LNCaP clone FGC (cell line): ENCODE results near the gene MPPED2.
"Not testable (repeated sequence)": the region's sequence is repeated elsewhere in the genome, so short reads cannot be mapped to it uniquely, and the experiment has no call there.

Source experiments
- DNase-seq: peaks from one replicate; pipeline ENCODE4 v3.0.0-alpha.2; 2011; ENCODE audit warnings: low read depth
- H3K4me3 ChIP-seq: 2 replicates; pipeline ENCODE4 v1.5.1; 2011; ENCODE audit warnings: mild to moderate bottlenecking, low read depth, low read length, control low read depth
- TF ChIP-seq, protein P1 (sequence below): IDR thresholded peaks from 2 replicates; pipeline ENCODE4 v1.5.1; 2012; ENCODE audit warnings: mild to moderate bottlenecking; ENCODE audit not compliant: control insufficient read depth, insufficient read depth; ENCODE audit errors: extremely low read depth

The MPPED2 gene

DNA sequence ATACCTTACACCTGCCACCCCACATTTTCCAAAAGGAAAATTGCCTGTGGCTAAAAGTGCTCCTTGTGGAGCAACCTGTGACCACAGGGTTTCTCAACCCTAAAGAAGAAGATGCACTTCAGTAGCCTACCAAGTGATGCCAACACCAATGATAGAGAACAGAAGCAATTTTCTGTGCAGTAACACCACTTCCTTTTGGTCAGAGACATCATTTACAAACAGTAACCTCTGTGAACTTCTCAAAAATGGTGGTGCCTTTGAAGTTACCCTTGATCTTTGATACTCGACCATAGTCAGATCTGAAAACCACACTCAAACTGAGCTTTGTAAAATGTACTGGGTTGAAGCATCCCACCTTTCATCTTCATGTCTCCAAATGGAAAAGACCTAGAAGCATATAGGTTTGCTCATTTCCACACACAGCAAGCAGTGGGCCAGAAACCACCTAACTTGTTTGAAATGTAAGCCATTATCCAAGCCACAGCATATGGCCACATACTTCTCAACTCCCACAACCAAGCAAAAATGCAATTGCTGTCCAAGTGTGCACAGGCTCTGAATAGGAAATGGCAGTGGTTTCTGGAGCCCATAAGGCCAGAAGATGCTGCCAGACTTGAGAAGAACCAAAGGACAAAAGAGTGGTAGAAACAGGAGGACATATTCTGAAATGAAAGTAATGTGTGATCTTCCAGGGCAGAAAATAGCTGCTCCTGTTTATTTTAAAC lies 24.3 kb downstream of the MPPED2 start:
- DNase-seq = no peak
- no peak overlapping the region for H3K4me3 ChIP-seq
- TF ChIP-seq, protein P1, sequence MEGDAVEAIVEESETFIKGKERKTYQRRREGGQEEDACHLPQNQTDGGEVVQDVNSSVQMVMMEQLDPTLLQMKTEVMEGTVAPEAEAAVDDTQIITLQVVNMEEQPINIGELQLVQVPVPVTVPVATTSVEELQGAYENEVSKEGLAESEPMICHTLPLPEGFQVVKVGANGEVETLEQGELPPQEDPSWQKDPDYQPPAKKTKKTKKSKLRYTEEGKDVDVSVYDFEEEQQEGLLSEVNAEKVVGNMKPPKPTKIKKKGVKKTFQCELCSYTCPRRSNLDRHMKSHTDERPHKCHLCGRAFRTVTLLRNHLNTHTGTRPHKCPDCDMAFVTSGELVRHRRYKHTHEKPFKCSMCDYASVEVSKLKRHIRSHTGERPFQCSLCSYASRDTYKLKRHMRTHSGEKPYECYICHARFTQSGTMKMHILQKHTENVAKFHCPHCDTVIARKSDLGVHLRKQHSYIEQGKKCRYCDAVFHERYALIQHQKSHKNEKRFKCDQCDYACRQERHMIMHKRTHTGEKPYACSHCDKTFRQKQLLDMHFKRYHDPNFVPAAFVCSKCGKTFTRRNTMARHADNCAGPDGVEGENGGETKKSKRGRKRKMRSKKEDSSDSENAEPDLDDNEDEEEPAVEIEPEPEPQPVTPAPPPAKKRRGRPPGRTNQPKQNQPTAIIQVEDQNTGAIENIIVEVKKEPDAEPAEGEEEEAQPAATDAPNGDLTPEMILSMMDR = no peak

DNA sequence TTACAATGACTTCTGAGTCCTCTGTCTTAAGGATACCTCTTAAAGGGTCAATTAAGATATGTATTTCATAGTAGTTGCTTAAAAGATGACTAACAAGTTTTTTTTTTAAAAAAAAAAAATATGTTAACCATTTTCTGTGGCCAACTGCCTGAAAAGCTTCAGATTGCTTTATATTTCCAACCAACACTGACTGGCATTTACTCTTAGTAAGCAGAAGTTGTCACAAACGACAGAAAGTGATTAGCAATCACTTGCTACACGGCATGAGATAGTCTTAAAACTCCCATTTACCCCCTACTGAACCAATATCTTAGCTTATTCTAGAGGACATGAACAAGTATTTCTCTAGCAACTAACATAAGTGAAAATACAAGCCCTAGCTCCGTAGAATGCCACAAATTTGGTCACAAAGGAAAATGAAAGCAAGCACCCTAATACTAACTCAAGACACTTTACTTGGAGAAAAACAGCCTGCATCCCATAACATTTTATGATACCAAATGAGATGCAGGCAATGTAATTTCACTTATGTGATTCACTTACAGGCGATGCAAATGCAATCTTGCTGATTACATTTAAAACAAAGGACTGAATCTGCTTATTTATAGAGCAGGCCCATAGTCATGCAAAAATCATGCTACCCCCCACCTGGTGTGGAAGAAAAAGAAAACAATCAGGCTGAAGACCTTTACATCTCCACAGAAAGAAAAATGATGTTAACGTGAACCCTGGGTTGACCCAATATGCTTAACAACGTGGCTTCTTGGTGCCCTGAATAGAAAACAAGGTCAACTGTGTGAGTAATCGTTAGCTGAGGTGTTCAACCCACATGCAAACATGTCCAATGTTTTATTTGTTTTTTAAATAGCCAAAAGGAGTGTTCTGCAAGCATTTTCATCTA lies 25.7 kb downstream of the MPPED2 start:
- H3K4me3 ChIP-seq = no peak overlapping the region
- DNase-seq = no peak
- TF ChIP-seq, protein P1 = no peak

GRCh38 chr11:30559004-30559403 lies 27.1 kb downstream of the MPPED2 start:
- TF ChIP-seq, protein P1 = no peak
- DNase-seq = no peak
- H3K4me3 ChIP-seq = no peak overlapping the region

DNA sequence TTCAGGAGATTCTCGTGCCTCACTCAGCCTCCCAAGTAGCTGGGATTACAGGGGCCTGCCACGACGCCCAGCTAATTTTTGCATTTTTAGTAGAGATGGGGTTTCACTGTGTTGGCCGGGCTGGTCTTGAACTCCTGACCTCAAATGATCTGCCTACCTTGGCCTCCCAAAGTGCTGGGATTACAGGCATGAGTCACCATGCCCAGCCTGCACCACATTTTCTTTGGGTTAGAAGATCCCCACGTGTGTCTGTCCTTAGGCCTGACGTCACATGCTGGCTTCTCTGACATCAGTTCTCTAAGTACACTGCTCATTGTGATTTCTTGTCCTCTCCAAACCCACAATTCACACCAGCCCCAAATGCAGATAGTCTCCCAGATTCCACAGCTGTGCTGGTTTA lies 31.6 kb downstream of the MPPED2 start:
- not testable (repeated sequence) for H3K4me3 ChIP-seq, DNase-seq

DNA sequence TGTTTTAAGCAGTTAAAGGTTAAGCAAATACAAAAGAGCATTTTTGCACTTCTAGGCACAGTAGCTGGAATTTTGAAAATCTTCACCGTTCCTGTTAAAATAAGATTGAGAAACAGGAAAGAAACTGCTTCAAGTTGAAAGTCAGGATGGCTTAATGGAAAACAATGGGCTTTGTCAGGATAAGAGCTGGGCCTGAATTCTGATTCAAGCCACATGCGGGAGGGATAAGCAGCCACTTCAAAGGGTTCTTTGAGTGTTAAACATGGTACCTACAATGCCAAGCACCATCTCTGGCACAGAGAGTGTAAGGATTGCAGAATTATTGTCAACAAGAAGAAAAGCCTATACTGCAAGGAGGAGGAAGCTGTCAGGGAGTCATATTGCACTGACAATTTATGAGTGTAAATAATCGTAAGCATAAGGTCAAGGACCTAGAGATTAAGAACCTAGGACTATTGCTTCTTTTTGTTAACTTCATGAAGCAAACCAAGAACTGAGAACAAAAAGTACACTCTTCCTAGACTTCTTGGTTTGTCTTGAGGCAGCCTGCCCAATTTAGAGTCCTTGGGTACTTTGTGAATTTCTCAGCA lies 32.5 kb downstream of the MPPED2 start:
- TF ChIP-seq, protein P1 = no peak
- no peak for DNase-seq
- no peak overlapping the region for H3K4me3 ChIP-seq

DNA sequence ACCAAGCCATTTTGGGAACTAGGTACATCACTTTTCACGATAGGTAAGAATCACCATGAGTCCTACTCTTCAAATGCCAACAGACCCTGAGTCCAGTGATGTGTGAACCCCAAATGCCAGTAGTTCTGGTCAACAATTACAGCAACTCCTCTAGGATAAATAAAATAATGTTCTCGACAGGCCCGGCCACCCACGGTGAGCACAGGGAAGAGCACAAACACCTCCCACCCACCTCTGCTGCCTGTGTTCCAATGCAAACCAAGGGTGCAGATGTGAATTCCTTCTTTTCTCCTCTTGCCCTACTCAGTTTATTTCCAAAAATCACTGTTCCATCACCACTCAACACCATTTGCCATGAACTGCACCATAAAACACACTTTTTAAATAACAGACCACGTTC lies 33.3 kb downstream of the MPPED2 start:
- TF ChIP-seq, protein P1 = no peak
- no peak overlapping the region for H3K4me3 ChIP-seq
- no peak for DNase-seq

- TF ChIP-seq, protein P1 = no peak
- DNase-seq = no peak
- H3K4me3 ChIP-seq = no peak overlapping the region
Observed at GRCh38 chr11:30550022-30550542, 36.1 kb downstream of the MPPED2 start.
